ENCODE results near the gene TMEM176A. TPM values are rescaled to one million over a fixed set of nuclear protein-coding genes. Genes with fewer than 3 reads are reported as not detected.
"Not testable (repeated sequence)": the region's sequence is repeated elsewhere in the genome, so short reads cannot be mapped to it uniquely, and the experiment has no call there.

TMEM176A gene
- total RNA-seq, 8 experiments from 2014 or later = 0.42 to 179 (median 25.6) TPM

DNA sequence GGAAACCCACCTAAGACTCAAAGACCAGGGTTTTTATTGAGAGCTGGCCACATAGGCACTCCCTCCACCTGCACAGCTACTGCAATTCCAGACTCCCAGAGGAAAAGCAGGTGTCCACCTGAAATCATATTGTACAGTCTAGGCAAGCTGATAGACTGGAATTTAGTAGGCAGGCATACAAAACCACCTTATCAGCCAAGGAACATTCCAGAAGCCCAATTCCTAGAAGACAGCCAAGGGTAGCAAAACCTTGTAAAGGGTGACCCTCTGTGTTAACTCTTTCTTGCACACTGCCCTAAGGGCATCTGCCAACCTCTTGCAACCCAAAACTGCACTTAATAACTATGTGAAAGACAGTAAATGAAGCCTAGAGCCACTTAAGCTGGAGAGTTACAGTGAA, 5.3 kb downstream of the TMEM176A start:
- Histone ChIP-seq H3K4me1 (replicated peaks in 1 of 2) (peaks cover 0 to 3% of the 10 kb centered on the region in 2 donors), H3K4me3 (no peak overlapping the region), H3K27ac (no peak overlapping the region)
- no peak for ATAC-seq (replicated peaks in 6 of 8)
- in situ Hi-C loops (cut with MboI; ENCODE audit: low pct_unique_long_range_greater_than_20kb in 2 of 9, low sequenced_read_pairs in 9 of 9, unreplicated experiment in 9 of 9) = no loop called here

DNA sequence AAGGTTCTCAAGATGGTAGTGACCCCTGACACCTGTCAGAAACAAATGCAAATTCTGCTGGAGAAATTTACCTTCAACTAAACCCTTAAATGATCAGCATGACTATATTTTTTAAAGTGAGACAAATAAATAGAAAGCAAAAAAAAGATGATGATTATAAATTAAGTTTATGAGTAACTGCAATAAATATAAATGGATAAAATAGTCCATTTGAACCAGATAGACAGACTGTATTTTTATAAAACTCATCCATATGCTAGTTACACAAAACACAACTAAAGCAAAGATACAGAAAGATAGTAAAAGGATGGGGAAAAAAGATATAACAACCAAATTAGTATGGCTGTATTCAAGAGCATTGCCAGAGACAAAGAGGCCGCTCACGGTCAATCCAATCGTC, 5.9 kb downstream of the TMEM176A start:
- H3K4me3 ChIP-seq = no peak overlapping the region
- in situ Hi-C loops (cut with MboI; ENCODE audit: low pct_unique_long_range_greater_than_20kb in 2 of 9, low sequenced_read_pairs in 9 of 9, unreplicated experiment in 9 of 9) = no loop called here
- H3K4me1 ChIP-seq (replicated peaks in 1 of 2) = peaks cover 0 to 3% of the 10 kb centered on the region in 2 donors
- H3K27ac ChIP-seq = no peak overlapping the region
- 55 to 100% (median 93%) methylated on average over 3 of the region's 3 CpGs; no CpG with 5 or more reads in 1 of the 10 experiments for WGBS, 10 experiments
- ATAC-seq (replicated peaks in 6 of 8) = no peak

DNA sequence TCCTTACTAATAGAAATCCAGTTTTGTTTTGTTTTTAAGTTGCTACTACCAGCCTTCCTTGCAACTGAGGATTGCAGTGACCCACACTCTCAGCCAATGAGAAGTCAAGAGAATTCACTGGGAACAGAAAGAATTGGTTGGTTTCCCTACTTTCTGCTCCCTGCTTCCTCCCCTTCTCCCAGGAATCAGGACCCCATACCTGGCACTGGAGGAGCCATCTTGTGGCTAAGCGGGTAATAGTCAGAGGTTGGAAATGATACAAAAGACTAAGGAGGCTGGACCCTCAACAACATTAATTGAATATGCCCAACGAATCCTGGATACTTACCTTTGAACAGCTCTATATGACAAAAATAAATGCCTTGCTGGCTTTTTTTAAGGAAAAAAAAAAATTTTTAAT, 6.3 kb downstream of the TMEM176A start:
- WGBS, 10 experiments = 0 to 100% (median 70%) methylated on average over 1 to 2 of the region's 2 CpGs; no CpG with 5 or more reads in 1 of the 10 experiments
- in situ Hi-C loops (cut with MboI; ENCODE audit: low pct_unique_long_range_greater_than_20kb in 2 of 9, low sequenced_read_pairs in 9 of 9, unreplicated experiment in 9 of 9) = no loop called here
- Histone ChIP-seq H3K4me1 (replicated peaks in 1 of 2) (peaks cover 0 to 3% of the 10 kb centered on the region in 2 donors), H3K4me3 (no peak overlapping the region), H3K27ac (no peak overlapping the region)
- no peak for ATAC-seq (replicated peaks in 6 of 8)

DNA sequence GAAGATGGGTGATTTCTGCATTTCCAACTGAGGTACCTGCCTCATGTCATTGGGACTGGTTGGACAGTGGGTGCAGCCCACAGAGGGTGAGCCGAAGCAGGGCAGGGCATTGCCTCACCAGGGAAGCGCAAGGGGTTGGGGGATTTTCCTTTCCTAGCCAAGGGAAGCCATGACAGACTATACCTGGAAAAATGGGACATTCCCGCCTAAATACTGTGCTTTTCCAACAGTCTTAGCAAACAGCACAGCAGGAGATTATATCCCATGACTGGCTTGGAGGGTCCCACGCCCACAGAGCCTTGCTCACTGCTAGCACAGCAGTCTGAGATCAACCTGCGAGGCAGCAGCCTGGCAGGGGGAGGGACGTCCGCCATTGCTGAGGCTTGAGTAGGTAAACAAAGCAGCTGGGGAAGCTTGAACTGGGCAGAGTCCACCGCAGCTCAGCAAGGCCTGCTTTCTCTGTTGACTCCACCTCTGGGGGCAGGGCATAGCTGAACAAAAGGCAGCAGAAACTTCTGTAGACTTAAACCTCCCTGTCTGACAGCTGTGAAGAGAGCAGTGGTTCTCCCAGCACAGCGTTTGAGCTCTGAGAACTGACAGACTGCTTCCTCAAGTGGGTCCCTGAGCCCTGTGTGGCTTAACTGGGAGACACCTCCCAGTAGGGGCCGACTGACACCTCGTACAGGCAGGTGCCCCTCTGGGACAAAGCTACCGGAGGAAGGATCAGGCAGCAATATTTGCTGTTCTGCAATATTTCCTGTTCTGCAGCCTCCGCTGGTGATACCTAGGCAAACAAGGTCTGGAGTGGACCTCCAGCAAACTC, 7.3 kb downstream of the TMEM176A start:
- H3K27ac ChIP-seq; ATAC-seq (replicated peaks in 6 of 8); H3K4me3 ChIP-seq; in situ Hi-C loops (cut with MboI; ENCODE audit: low pct_unique_long_range_greater_than_20kb in 2 of 9, low sequenced_read_pairs in 9 of 9, unreplicated experiment in 9 of 9); H3K4me1 ChIP-seq (replicated peaks in 1 of 2): not testable (repeated sequence)
- WGBS, 10 experiments = 10 to 71% (median 57%) methylated on average over 2 to 7 of the region's 13 CpGs; no CpG with 5 or more reads in 5 of the 10 experiments

DNA sequence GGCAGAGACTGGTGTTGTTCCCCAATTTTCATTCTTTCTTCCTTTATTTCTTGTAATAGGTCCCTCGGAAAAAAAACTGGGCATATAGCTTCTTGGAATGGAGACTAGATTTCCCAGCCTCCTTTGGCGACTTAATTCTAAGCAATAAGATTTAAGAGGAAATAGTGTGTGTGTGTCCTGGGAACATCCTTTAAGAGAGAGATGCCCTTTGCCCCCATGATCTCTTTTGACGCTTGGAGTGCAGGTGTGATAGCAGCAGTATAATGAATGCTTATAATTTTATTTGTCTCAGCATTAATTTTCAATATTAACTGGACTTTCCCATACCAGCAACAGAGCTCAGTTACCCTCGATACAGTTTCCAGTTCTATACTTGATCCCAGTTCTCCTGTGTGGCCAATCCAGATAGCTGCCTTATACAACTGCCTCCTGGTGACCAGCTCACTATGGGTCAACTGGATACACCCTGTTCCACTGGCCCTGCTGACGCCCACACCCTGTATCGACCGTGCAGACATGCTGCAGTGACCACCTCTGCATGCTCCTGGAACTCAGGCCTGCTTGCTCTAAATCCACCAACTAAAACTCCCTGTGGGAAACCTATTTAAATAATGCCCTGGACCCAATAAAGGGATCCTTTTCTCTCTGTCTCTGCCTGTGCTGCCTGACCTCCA, 13.9 kb downstream of the TMEM176A start:
- peak in 1 of 8 experiments; percentile 44 for ATAC-seq (replicated peaks in 6 of 8)
- Histone ChIP-seq H3K4me1 (replicated peaks in 1 of 2) (no peaks in the 10 kb centered on the region), H3K4me3 (no peak overlapping the region), H3K27ac (no peak overlapping the region)
- WGBS, 10 experiments = 6 to 90% (median 56%) methylated on average over 1 to 7 of the region's 7 CpGs; no CpG with 5 or more reads in 1 of the 10 experiments
- in situ Hi-C loops (cut with MboI; ENCODE audit: low pct_unique_long_range_greater_than_20kb in 2 of 9, low sequenced_read_pairs in 9 of 9, unreplicated experiment in 9 of 9) = no loop called here

DNA sequence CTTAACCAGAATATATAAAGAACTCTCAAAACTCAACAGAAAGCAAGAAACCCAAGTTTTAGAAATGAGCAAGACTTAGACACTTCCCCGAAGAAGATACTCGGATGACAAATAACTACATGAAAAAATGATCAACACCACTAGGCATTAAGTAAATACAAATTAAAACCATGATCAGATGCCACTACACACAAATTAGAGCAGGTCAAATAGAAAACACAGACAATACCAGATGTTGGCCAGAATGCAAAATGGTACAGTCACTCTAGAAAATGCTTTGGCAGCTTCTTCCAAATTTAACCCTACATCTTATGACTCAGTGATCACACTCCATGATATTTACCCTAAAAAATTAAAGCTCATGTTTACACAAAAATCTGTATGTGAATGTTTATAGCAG, 18.4 kb downstream of the TMEM176A start:
- WGBS, 10 experiments = 0 to 100% (median 18%) methylated on average over 2 of the region's 2 CpGs; no CpG with 5 or more reads in 3 of the 10 experiments
- no peak for ATAC-seq (replicated peaks in 6 of 8)

DNA sequence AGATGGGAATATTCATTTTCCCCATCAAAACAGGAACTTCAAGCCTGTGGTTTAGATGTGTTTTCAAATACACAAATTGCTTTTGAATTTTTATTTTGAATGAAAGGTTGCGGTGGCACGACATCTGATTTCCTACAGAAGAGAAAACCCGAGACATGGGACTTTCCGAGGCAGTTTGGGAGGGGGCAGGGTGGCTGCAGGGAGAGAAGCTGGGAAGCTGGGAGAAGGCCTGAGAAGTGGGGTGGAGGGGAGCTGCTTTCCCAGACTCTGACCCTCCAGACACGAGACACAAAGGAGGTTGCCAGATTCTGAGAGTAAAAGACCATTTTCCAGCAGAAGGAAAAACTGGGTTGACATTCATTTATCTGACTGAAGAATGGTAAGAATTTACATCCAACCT, 19.6 kb downstream of the TMEM176A start:
- Histone ChIP-seq H3K27ac (no peak overlapping the region), H3K4me3 (no peak overlapping the region), H3K4me1 (replicated peaks in 1 of 2) (no peaks in the 10 kb centered on the region)
- 0 to 79% (median 59%) methylated on average over 2 to 5 of the region's 5 CpGs; no CpG with 5 or more reads in 4 of the 10 experiments for WGBS, 10 experiments
- in situ Hi-C loops (cut with MboI; ENCODE audit: low pct_unique_long_range_greater_than_20kb in 2 of 9, low sequenced_read_pairs in 9 of 9, unreplicated experiment in 9 of 9) = no loop called here
- ATAC-seq (replicated peaks in 6 of 8) = no peak

More for the DNA sequence above, 18.4 kb downstream of the TMEM176A start:
- Histone ChIP-seq H3K27ac (no peak overlapping the region), H3K4me1 (replicated peaks in 1 of 2) (no peaks in the 10 kb centered on the region), H3K4me3 (no peak overlapping the region)
- in situ Hi-C loops (cut with MboI; ENCODE audit: low pct_unique_long_range_greater_than_20kb in 2 of 9, low sequenced_read_pairs in 9 of 9, unreplicated experiment in 9 of 9) = no loop called here

DNA sequence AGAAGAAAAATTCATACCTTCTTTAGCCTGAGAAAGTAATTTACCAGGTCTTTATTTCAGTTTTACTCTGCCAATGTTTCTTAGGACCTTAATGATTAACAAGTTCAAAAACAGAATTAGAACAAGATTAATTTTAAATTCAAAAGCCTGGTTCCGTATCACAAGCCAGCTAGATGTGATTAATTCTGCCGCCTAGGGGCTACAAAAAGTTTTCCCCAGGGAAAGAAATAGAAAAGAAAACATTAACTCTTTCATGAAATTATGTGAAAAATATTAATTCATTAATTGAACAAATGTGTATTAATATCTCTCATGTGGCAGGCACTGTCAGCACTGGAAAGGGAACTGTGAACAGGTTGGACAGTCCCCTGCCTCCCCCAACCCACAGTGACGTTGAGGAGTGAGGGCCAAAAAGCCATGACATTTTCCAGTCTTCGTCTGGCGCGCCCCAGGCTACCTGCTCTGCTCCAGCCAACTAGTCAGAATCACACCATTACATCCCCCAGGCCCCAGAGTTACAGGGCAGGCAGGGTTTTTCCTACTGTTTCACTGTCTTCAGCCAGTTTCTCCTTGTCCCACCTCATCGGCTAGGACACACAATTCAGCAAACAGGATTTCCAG, 20.1 kb downstream of the TMEM176A start:
- ATAC-seq (replicated peaks in 6 of 8) = no peak
- Histone ChIP-seq H3K27ac (no peak overlapping the region), H3K4me1 (replicated peaks in 1 of 2) (no peaks in the 10 kb centered on the region), H3K4me3 (no peak overlapping the region)
- in situ Hi-C loops (cut with MboI; ENCODE audit: low pct_unique_long_range_greater_than_20kb in 2 of 9, low sequenced_read_pairs in 9 of 9, unreplicated experiment in 9 of 9) = no loop called here
- 0 to 97% (median 63%) methylated on average over 1 to 7 of the region's 7 CpGs; no CpG with 5 or more reads in 2 of the 10 experiments for WGBS, 10 experiments

DNA sequence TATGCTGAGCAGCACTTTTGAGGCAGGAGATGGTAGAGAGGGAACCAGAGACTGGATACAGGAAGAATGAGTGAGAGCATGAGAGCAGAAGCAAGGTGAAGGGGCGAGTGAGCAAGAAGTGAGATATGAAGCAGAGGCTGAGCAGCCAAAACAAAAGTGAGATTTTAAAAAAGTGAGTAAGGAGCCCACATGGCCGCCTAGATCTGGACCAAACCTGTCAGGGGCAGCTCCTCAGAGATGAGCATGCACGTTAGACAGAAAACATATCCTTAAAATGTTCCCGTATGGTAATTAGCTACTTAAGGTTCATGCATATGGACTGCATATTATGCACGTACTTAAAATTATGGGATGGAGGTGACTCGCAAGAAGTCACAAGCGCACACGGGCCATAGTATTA, 22.5 kb downstream of the TMEM176A start:
- peak in 1 of 8 experiments; percentile 67 for ATAC-seq (replicated peaks in 6 of 8)
- in situ Hi-C loops (cut with MboI; ENCODE audit: low pct_unique_long_range_greater_than_20kb in 2 of 9, low sequenced_read_pairs in 9 of 9, unreplicated experiment in 9 of 9) = no loop called here
- Histone ChIP-seq H3K4me3 (no peak overlapping the region), H3K27ac (no peak overlapping the region), H3K4me1 (replicated peaks in 1 of 2) (no peaks in the 10 kb centered on the region)
- WGBS, 10 experiments = 0 to 98% (median 79%) methylated on average over 1 to 8 of the region's 8 CpGs; no CpG with 5 or more reads in 1 of the 10 experiments

DNA sequence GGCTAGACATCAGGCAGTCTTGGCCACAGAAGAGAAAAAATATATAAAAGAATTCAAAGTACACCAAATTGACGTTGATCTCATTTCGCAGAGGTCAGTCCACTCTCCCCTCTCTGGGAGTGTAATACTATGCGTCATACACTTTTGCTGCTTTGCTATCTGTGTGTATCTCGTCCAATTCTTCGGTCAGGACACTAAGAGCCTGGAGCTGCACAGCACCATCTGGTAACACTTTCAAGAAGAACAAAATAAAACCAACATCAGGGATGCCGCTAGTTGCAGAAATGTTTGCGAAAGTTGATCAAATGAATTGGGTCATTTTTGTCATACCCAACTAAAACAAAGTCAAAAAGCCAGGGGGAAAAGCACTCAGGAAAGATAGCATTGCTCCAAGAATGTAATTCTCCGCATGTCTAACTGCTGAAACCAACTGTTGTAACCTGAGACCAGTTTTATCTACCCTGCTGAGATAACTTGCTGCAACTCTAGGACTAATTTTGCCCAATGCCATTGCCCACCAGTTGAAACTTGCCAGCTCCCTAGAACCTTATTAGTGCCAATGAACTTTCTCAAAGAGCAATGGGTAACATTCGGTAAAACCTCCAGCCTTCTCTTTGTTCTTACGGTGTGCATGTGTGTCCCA, 23.0 kb downstream of the TMEM176A start:
- ATAC-seq (replicated peaks in 6 of 8) = no peak
- WGBS, 10 experiments = 26 to 100% (median 89%) methylated on average over 1 to 9 of the region's 10 CpGs; no CpG with 5 or more reads in 1 of the 10 experiments
- H3K27ac ChIP-seq = no peak overlapping the region
- no peaks in the 10 kb centered on the region for H3K4me1 ChIP-seq (replicated peaks in 1 of 2)
- H3K4me3 ChIP-seq = no peak overlapping the region
- in situ Hi-C loops (cut with MboI; ENCODE audit: low pct_unique_long_range_greater_than_20kb in 2 of 9, low sequenced_read_pairs in 9 of 9, unreplicated experiment in 9 of 9) = no loop called here

DNA sequence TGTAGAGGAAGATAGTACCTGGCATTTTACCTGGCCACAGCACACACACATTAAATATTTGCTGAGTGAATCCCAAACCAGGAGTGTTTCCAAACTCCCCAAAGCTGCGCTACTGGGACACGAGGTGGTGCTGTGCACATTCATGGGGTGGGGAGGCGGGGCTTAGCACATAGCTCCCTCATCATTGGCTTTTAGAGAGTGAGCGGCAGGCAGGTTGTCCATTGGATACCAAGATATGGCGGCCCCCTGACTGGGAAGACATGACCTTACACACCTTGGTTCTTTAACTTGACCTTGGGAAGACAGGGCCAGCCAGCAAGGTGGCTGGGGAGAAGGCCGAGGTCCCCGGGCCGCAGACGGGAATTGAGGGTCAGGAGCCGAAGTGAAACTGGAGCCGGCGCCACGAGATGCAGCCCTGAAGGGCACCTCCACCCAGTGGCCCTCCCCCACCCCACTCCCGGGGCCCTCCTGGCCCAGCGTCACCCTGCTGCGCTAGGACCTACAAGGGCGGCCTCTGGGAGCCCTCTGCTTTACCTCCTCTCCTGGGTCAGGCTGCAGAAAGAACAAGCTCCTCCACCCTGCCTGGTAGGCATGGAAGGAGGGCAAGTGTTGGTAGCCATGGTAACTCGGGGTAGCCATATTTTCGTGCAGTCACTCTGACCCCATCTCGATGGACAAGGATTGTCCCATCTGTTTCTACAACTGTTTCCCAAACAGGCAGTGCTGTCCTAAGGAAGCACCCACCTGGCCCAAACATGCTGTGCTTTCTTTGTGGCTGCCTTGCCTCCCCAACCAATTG, 24.0 kb downstream of the TMEM176A start:
- no peak overlapping the region for H3K27ac ChIP-seq
- in situ Hi-C loops (cut with MboI; ENCODE audit: low pct_unique_long_range_greater_than_20kb in 2 of 9, low sequenced_read_pairs in 9 of 9, unreplicated experiment in 9 of 9) = no loop called here
- no peak for ATAC-seq (replicated peaks in 6 of 8)
- WGBS, 10 experiments = 60 to 100% (median 88%) methylated on average over 1 to 10 of the region's 20 CpGs; no CpG with 5 or more reads in 4 of the 10 experiments
- peaks cover 0 to 5% of the 10 kb centered on the region in 2 donors for H3K4me1 ChIP-seq (replicated peaks in 1 of 2)
- H3K4me3 ChIP-seq = no peak overlapping the region

All from motor neuron (in vitro differentiated cells).